Stimulated activated CD4-positive, alpha-beta T cell treated with anti-CD3 and anti-CD28 coated beads, Interleukin-15, amount 100 ng/mL, for 24 hours (primary cell): ENCODE measurements around the gene EXOC3L4.

ENCODE experiments used
- DNase-seq: peaks from one replicate; pipeline ENCODE4 v3.0.0-alpha.2; 2020

The EXOC3L4 gene

DNA sequence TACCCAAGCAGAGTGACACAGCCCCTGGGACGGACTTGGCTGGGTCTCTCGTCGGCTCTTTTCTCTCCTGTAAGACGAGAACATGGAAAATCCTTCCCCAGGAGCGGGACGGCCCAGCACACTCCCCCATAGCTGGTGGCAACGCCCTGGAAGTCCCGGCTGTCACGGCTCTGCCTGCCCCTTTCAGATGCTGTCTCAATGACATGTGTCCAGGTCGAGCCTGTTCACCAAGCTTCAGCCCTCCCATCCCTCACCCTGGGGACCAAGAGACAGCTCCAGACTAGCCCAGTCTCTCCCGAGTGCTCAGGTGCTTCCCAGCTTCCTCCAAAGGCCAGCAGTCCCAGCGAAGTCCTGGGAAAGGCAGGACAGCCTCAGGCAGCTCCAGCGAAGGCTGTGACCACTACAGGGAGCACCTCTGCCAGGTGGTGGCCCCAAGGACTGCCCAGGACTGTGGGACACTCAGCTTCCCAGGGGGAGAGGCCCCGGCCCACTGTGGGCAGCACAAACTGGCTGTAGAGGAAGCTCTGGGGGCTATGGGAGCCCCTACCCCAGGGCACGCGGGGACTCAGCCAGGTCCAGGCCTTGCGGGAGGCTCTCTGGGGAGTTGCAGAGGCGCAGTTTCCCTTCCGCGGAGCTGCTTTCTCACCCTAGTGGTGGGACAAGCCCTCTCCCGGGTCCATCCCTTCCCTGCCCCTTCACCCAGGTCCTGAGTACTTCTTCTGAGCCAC lies 62.3 kb downstream of the EXOC3L4 start:
- DNase-seq: no peak

DNA sequence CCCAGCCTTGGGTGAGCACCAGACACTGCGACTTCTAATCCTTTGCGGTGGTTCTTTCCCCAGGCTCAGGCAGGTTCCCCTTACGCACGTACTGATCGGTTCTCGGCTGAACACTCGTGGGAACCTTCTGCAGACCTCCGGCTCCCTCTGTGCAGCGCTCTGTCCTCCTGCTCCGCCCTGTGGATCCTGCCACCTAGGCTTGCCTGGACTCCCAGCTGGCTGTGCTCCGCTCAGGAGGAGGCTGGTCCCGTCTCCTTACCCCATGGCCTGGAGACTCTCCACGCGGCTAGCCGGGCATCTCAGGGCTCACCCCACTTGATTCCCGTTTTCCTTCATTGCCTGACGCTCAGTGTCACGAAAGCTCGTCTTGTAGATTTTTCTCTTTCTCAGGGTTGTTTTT lies 63.4 kb downstream of the EXOC3L4 start:
- DNase-seq: no peak

DNA sequence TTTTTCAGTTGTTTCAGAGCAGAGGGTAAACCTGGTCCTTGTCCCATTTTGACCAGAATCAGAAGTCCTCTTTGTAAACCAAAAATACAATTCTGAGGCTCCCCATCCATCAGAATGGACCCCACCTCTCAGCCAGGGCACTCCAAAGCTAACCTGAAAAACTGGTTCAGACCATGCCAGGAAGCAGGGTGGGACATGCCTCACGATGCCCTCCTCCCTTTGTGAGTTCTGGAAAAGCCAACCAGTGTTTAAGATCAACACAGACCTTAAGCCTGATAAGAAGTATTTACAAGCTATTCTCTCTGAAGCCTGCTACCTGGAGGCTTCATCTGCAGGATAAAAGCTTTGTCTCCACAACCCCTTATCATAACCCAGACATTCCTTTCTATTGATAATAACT lies 64.2 kb downstream of the EXOC3L4 start:
- no peak for DNase-seq
